H1 (cell line): ENCODE measurements around the gene ASPRV1. TPM values are rescaled to one million over a fixed set of nuclear protein-coding genes. Genes with fewer than 3 reads are reported as not detected.

ENCODE experiments used
- CTCF ChIA-PET: fragments of 300-600 bp; sonication (Branson Sonifier 250); formaldehyde crosslinking; loops from one replicate; lab custom pipeline; 2021; ENCODE audit not compliant: partially characterized antibody; lab: Charles Lee
- POLR2A ChIA-PET: fragments of 300-600 bp; sonication (Branson Sonifier 250); formaldehyde crosslinking; loops from one replicate; lab custom pipeline; 2021; ENCODE audit warnings: inconsistent platforms; ENCODE audit not compliant: partially characterized antibody; lab: Charles Lee
- DNase-seq, 2 experiments: peaks; one replicate each; pipeline versions ENCODE4 v3.0.0 to v3.0.0-alpha.2; 2010 to 2022; ENCODE audit warnings: low spot score in 2 of 2, low read depth in 1 of 2, mixed read lengths in 1 of 2
- FAIRE-seq: peaks from 2 replicates; lab custom pipeline; 2011; peaks lifted over from hg19 to GRCh38; lab: Jason Lieb, UNC
- H2AFZ ChIP-seq: 2 replicates; pipeline ENCODE4 v1.8.1; 2012; ENCODE audit warnings: low read length, inconsistent platforms
- H2AK5ac ChIP-seq: 2 replicates; pipeline ENCODE4 v1.6.1; 2013; ENCODE audit warnings: low read depth, low read length
- H2BK120ac ChIP-seq: replicated peaks from 2 replicates; pipeline ENCODE3; 2013; ENCODE audit warnings: low read depth, low read length, inconsistent platforms
- H2BK12ac ChIP-seq: 2 replicates; pipeline ENCODE4 v1.6.1; 2013; ENCODE audit warnings: low read depth, low read length
- H2BK15ac ChIP-seq: 2 replicates; pipeline ENCODE4 v1.6.1; 2013; ENCODE audit warnings: low read length
- H2BK20ac ChIP-seq: 2 replicates; pipeline ENCODE4 v1.6.1; 2013; ENCODE audit warnings: low read length
- H2BK5ac ChIP-seq: 2 replicates; pipeline ENCODE4 v1.6.1; 2013; ENCODE audit warnings: low read depth, low read length
- H3K14ac ChIP-seq: 2 replicates; pipeline ENCODE4 v1.6.1; 2013; ENCODE audit warnings: inconsistent platforms; ENCODE audit not compliant: insufficient read length
- H3K18ac ChIP-seq: 2 replicates; pipeline ENCODE4 v1.6.1; 2013; ENCODE audit warnings: low read length; ENCODE audit errors: extremely low read depth
- H3K23ac ChIP-seq: 2 replicates; pipeline ENCODE4 v1.6.1; 2013; ENCODE audit warnings: inconsistent platforms; ENCODE audit not compliant: insufficient read length
- H3K23me2 ChIP-seq: 2 replicates; pipeline ENCODE4 v1.6.1; 2013; ENCODE audit warnings: low read depth, low read length
- H3K27ac ChIP-seq: 2 replicates; pipeline ENCODE4 v1.6.1; 2011; ENCODE audit warnings: low read depth, low read length, inconsistent platforms
- H3K27me3 ChIP-seq, 4 experiments: replicated peaks in 1 of 4; 1 replicate in 1 of 4; 2 replicates in 3 of 4; pipeline versions ENCODE4 v1.6.1 to v1.8.1; 2011 to 2013; ENCODE audit warnings: low read length in 3 of 4, mild to moderate bottlenecking in 3 of 4, inconsistent platforms in 2 of 4, mixed read lengths in 2 of 4, moderate library complexity in 1 of 4; ENCODE audit not compliant: control insufficient read depth in 3 of 4, insufficient read depth in 3 of 4; ENCODE audit errors: extremely low read depth in 1 of 4
- H3K36me3 ChIP-seq, 4 experiments: 2 replicates each; pipeline versions ENCODE4 v1.6.1 to v1.8.1; 2011 to 2013; ENCODE audit warnings: mild to moderate bottlenecking in 4 of 4, low read length in 3 of 4, moderate library complexity in 2 of 4, control low read depth in 1 of 4, inconsistent platforms in 1 of 4; ENCODE audit not compliant: insufficient read depth in 4 of 4, control insufficient read depth in 2 of 4
- H3K4ac ChIP-seq: replicated peaks from 2 replicates; pipeline ENCODE3; 2013; ENCODE audit warnings: low read length, low read depth, mixed read lengths, inconsistent platforms; ENCODE audit not compliant: insufficient read length
- H3K4me1 ChIP-seq, 4 experiments: replicated peaks in 1 of 4; 1 replicate in 1 of 4; 2 replicates in 3 of 4; pipeline versions ENCODE4 v1.6.1 to v1.8.1; 2011 to 2013; ENCODE audit warnings: low read length in 3 of 4, inconsistent platforms in 2 of 4, mixed read lengths in 1 of 4; ENCODE audit not compliant: insufficient read depth in 4 of 4, control insufficient read depth in 3 of 4
- H3K4me2 ChIP-seq, 2 experiments: 2 replicates each; pipeline versions ENCODE4 v1.6.1 to v1.8.1; 2011 to 2013; ENCODE audit warnings: low read depth in 2 of 2, low read length in 2 of 2, control low read depth in 1 of 2, inconsistent platforms in 1 of 2, mild to moderate bottlenecking in 1 of 2; ENCODE audit not compliant: insufficient read depth in 1 of 2
- H3K4me3 ChIP-seq, 4 experiments: fragments of 200-600, 300-600 bp in 1 of 4; sonication (generic), shearing (Covaris generic), sonication (Bioruptor Twin) in 1 of 4; 2 replicates each; pipeline versions ENCODE4 v1.5.1 to v1.8.1; 2011 to 2016; ENCODE audit warnings: low read length in 4 of 4, low read depth in 3 of 4, control low read depth in 2 of 4, inconsistent platforms in 2 of 4, mild to moderate bottlenecking in 2 of 4, mixed read lengths in 1 of 4, moderate library complexity in 1 of 4; ENCODE audit not compliant: insufficient read depth in 2 of 4; ENCODE audit errors: extremely low read depth in 1 of 4
- H3K56ac ChIP-seq: replicated peaks from 2 replicates; pipeline ENCODE3; 2013; ENCODE audit warnings: low read depth, mild to moderate bottlenecking, mixed read lengths, low read length, inconsistent platforms; ENCODE audit not compliant: insufficient read length
- H3K79me1 ChIP-seq: 2 replicates; pipeline ENCODE4 v1.6.1; 2013; ENCODE audit warnings: low read depth, low read length, control low read depth
- H3K79me2 ChIP-seq, 2 experiments: 2 replicates each; pipeline versions ENCODE4 v1.6.1 to v1.8.1; 2012 to 2013; ENCODE audit warnings: low read length in 2 of 2, mild to moderate bottlenecking in 2 of 2, inconsistent platforms in 1 of 2; ENCODE audit not compliant: insufficient read depth in 2 of 2, control insufficient read depth in 1 of 2
- H3K9ac ChIP-seq, 4 experiments: replicated peaks in 1 of 4; 1 replicate in 1 of 4; 2 replicates in 3 of 4; pipeline versions ENCODE4 v1.6.1 to v1.8.1; 2011 to 2013; ENCODE audit warnings: low read depth in 3 of 4, low read length in 3 of 4, control low read depth in 2 of 4, mild to moderate bottlenecking in 2 of 4, moderate library complexity in 2 of 4, inconsistent platforms in 1 of 4; ENCODE audit errors: extremely low read depth in 1 of 4
- H3K9me3 ChIP-seq, 2 experiments: 2 replicates each; pipeline versions ENCODE4 v1.6.1 to v1.8.1; 2012 to 2013; ENCODE audit warnings: mild to moderate bottlenecking in 2 of 2, moderate library complexity in 2 of 2, control low read depth in 1 of 2, inconsistent platforms in 1 of 2, low read depth in 1 of 2, low read length in 1 of 2, mixed read lengths in 1 of 2; ENCODE audit not compliant: insufficient read depth in 2 of 2
- H4K20me1 ChIP-seq, 2 experiments: replicated peaks in 1 of 2; 2 replicates each; pipeline versions ENCODE3 to v1.8.1; 2011 to 2013; ENCODE audit warnings: inconsistent platforms in 2 of 2, low read length in 2 of 2, mild to moderate bottlenecking in 1 of 2; ENCODE audit not compliant: insufficient read depth in 2 of 2, control insufficient read depth in 1 of 2
- H4K5ac ChIP-seq: 2 replicates; pipeline ENCODE4 v1.6.1; 2013; ENCODE audit warnings: low read length, low read depth, mixed read lengths, inconsistent platforms; ENCODE audit not compliant: insufficient read length
- H4K8ac ChIP-seq: 2 replicates; pipeline ENCODE4 v1.8.0; 2013; ENCODE audit warnings: mild to moderate bottlenecking, moderate library complexity, low read length, inconsistent platforms; ENCODE audit not compliant: insufficient read depth; ENCODE audit errors: extremely low read depth
- H4K91ac ChIP-seq: replicated peaks from 2 replicates; pipeline ENCODE3; 2013; ENCODE audit warnings: low read length, mixed read lengths, inconsistent platforms; ENCODE audit not compliant: insufficient read length
- BACH1 ChIP-seq: IDR thresholded peaks from 2 replicates; pipeline ENCODE4 v1.6.1; 2012; ENCODE audit warnings: low read length, improper control_type of control experiment
- CREB1 ChIP-seq: IDR thresholded peaks from 2 replicates; pipeline ENCODE4 v1.6.1; 2012; ENCODE audit warnings: inconsistent platforms
- NANOG ChIP-seq: IDR thresholded peaks from 2 replicates; pipeline ENCODE4 v1.6.1; 2011; ENCODE audit warnings: low read length, low read depth, mild to moderate bottlenecking, inconsistent platforms; ENCODE audit not compliant: insufficient read depth, poor library complexity, severe bottlenecking
- POU5F1 ChIP-seq: IDR thresholded peaks from 2 replicates; pipeline ENCODE4 v1.6.1; 2011; ENCODE audit warnings: low read depth, mild to moderate bottlenecking, low read length, moderate library complexity
- RBBP5 ChIP-seq: IDR thresholded peaks from 2 replicates; pipeline ENCODE4 v1.7.1; 2012; ENCODE audit warnings: low read depth, mild to moderate bottlenecking, inconsistent platforms, low read length, moderate library complexity, borderline replicate concordance
- RXRA ChIP-seq: IDR thresholded peaks from 2 replicates; pipeline ENCODE4 v1.6.1; 2011; ENCODE audit warnings: low read depth, mild to moderate bottlenecking, low read length, moderate library complexity; ENCODE audit not compliant: insufficient read depth
- SRF ChIP-seq: IDR thresholded peaks from 2 replicates; pipeline ENCODE4 v1.6.1; 2011; ENCODE audit warnings: mild to moderate bottlenecking, low read depth, low read length, moderate library complexity
- SUZ12 ChIP-seq: fragments of 200-600 bp; sonication (generic); IDR thresholded peaks from 2 replicates; pipeline ENCODE4 v1.6.1; 2012; ENCODE audit warnings: mild to moderate bottlenecking, inconsistent platforms, low read length, moderate library complexity, mixed read lengths
- TAF1 ChIP-seq: IDR thresholded peaks from 2 replicates; pipeline ENCODE4 v1.6.1; 2011; ENCODE audit warnings: mild to moderate bottlenecking, low read depth, low read length
- WGBS, 2 experiments: shearing (Covaris generic) in 1 of 2; methylation state at CpG; one replicate each; pipeline versions ENCODE4 v1.1.6 to v1.1.7; 2013 to 2015; ENCODE audit warnings: low lambda C conversion rate in 2 of 2, mixed read lengths in 2 of 2, inconsistent platforms in 1 of 2, low coverage in 1 of 2, missing lambda C conversion rate in 1 of 2; ENCODE audit not compliant: insufficient replicate concordance in 2 of 2, insufficient coverage in 1 of 2, insufficient read length in 1 of 2; ENCODE audit errors: extremely low coverage in 1 of 2, missing lambda C conversion rate in 1 of 2; 5-methylcytosine and 5-hydroxymethylcytosine counted together
- polyA plus RNA-seq, 7 experiments: library from polyadenylated mRNA; depleted of rRNA in 3 of 7; stranded (reverse) in 5 of 7; unstranded in 2 of 7; fragments of >200 nt in 5 of 7; fragments of 200-250 nt in 2 of 7; gene quantifications; 1 replicate in 5 of 7; 2 replicates in 1 of 7; 4 replicates in 1 of 7; pipeline versions ENCODE4 v1.2.1 to v1.2.3, GENCODE V29; 2011 to 2013; ENCODE audit warnings: missing spikeins in 2 of 7, mixed read lengths in 2 of 7
- total RNA-seq: library from RNA; stranded (reverse); fragmentation: NEBNext Ultra II Directional; extraction: Animal tissue kit (Norgen Biotek cat#: 25700); gene quantifications from 2 replicates; pipeline ENCODE4 v1.2.1, GENCODE V29; 2021
- TF ChIP-seq, protein P1 (sequence below): IDR thresholded peaks from 2 replicates; pipeline ENCODE4 v1.6.1; 2012; ENCODE audit warnings: inconsistent platforms

ASPRV1 gene
- total and polyA plus RNA-seq, 2 of the 8 experiments (the other 6 are each of a cell fraction or from before 2014, with no cell fraction given), result 0.59 to 0.95 TPM

DNA sequence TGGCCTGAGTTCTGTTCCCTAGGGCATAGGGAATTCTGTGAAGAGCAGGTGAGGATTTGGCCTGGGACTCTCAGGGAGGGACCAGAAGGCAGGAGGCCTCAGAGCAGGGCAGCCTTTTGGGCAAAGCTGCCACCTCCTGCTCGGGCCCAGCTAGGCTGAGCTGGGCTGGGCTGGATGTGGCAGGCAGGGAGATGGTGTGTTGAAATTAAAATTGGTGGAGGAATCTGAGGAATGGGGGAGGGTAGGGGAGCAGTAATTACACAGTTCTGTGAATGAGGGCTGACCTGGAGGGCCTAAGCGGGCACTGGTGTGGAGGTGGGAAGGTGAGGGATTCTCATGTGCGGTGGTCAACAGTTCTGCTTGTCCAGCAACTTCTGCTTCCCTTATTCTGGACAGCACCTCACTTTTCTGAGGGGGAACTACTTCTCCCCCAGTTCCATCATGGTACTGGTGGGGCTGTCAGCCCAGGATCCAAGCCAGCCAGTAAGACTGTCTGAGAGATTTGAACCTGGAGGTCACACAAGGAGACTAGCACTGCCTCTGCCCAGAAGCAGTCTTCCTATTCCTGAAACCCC lies 22.0 kb upstream of the ASPRV1 start:
- H3K18ac ChIP-seq, result no peak overlapping the region
- no peaks in the 10 kb centered on the region for H3K79me2 ChIP-seq
- no peaks in the 10 kb centered on the region; a peak in 1 of 7 replicates for H3K4me1 ChIP-seq
- FAIRE-seq, result no peak
- H4K5ac ChIP-seq, result no peak overlapping the region
- ChIA-PET POLR2A (interaction anchor here (0.7 to 2.1 kb wide), 5 partner anchors 10 to 69 kb away, joined by 3 to 5 read pairs (median 3); partner anchors contain the start of gene MXD1), CTCF (interaction anchor here (0.9 to 2.1 kb wide), 2 partner anchors 8 to 15 kb away, joined by 3 to 4 read pairs; no protein-coding TSS in a partner anchor)
- no peak overlapping the region for H3K27ac ChIP-seq
- H2BK20ac ChIP-seq, result no peak overlapping the region
- H2BK12ac ChIP-seq, result no peak overlapping the region
- no peak overlapping the region for H4K91ac ChIP-seq
- H3K4ac ChIP-seq, result no peak overlapping the region
- no peak overlapping the region for H2BK120ac ChIP-seq
- H3K79me1 ChIP-seq, result no peaks in the 10 kb centered on the region
- DNase-seq, result no peak
- no peaks in the 10 kb centered on the region for H3K9me3 ChIP-seq
- no peak overlapping the region for H3K4me3 ChIP-seq
- no peak overlapping the region for H2AK5ac ChIP-seq
- WGBS, 2 experiments, result 91% methylated on average over 3 of the region's 3 CpGs; no CpG with 5 or more reads in 1 of the 2 experiments
- H3K23me2 ChIP-seq, result peaks cover 2% of the 10 kb centered on the region; the same call in 1 of the 2 replicates
- no peak overlapping the region for H3K56ac ChIP-seq
- no peak overlapping the region for H3K23ac ChIP-seq
- no peak overlapping the region for H2BK5ac ChIP-seq
- H3K4me2 ChIP-seq, result no peak overlapping the region
- H4K8ac ChIP-seq, result no peak overlapping the region; the same call in 1 of the 2 replicates
- H4K20me1 ChIP-seq, result no peaks in the 10 kb centered on the region
- H2AFZ ChIP-seq, result no peak overlapping the region
- no peaks in the 10 kb centered on the region for H3K36me3 ChIP-seq
- no peak overlapping the region for H3K9ac ChIP-seq
- no peak overlapping the region for H2BK15ac ChIP-seq
- no peaks in the 10 kb centered on the region; a peak in 1 of 7 replicates for H3K27me3 ChIP-seq
- H3K14ac ChIP-seq, result no peak overlapping the region
- TF ChIP-seq, protein P1, sequence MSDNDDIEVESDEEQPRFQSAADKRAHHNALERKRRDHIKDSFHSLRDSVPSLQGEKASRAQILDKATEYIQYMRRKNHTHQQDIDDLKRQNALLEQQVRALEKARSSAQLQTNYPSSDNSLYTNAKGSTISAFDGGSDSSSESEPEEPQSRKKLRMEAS, result no peak
- no peak for TF ChIP-seq BACH1
- TF ChIP-seq SRF, result no peak
- TF ChIP-seq NANOG, result no peak
- no peak for TF ChIP-seq SUZ12
- no peak for TF ChIP-seq TAF1
- TF ChIP-seq RBBP5, result no peak
- TF ChIP-seq CREB1, result no peak
- no peak for TF ChIP-seq RXRA
- TF ChIP-seq POU5F1, result no peak
